ENCODE results near the gene PTPN4.

Gene PTPN4

GRCh38 chr2:119849838-119850565, 90.3 kb downstream of the PTPN4 start:
- in situ Hi-C loops (cut with MboI; ENCODE audit: low sequenced_read_pairs): no loop called here

GRCh38 chr2:119852214-119852613, 92.5 kb downstream of the PTPN4 start:
- in situ Hi-C loops (cut with MboI; ENCODE audit: low sequenced_read_pairs): no loop called here

GRCh38 chr2:119853777-119854399, 94.2 kb downstream of the PTPN4 start:
- in situ Hi-C loops (cut with MboI; ENCODE audit: low sequenced_read_pairs): no loop called here

DNA sequence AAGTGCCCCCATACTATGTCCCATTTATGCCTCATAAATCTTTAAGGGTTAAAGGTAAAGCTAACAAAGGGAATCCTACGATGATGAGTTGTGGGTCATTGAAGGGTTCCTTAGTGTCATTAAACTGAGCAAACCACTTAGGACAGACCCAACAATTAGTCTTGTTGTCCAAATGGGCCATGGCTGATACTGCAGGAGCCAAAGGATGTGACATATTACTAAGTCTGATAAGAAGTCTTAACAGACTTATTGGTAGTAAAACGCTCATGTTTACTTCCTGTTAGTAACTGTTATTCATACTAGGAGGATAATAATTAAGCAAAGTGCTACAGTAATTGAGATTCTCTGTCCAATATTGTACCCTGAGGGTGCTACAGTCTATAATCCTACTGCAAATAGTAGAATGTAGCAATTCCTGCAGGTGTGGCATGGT, 96.8 kb downstream of the PTPN4 start:
- in situ Hi-C loops (cut with MboI; ENCODE audit: low sequenced_read_pairs): no loop called here

GRCh38 chr2:119857742-119858141, 98.0 kb downstream of the PTPN4 start:
- in situ Hi-C loops (cut with MboI; ENCODE audit: low sequenced_read_pairs): no loop called here

GRCh38 chr2:119859528-119859927, 99.8 kb downstream of the PTPN4 start:
- in situ Hi-C loops (cut with MboI; ENCODE audit: low sequenced_read_pairs): no loop called here

DNA sequence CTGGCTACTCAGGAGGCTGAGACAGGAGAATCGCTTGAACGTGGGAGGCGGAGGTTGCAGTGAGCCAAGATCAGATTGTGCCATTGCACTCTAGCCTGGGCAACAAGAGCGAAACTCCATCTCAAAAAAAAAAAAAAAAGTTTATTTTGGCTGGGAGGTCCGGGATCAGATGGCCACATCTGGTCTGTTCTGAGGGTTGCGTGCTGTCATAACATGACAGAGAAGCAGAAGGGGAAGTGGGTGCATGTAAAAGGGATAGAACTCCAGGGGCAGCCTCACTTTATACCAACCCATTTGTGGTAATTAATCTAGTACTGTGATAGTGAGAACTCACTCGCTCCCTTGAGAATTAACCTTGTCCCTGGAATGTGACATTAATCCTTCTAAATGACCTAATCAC, 101.2 kb downstream of the PTPN4 start:
- in situ Hi-C loops (cut with MboI; ENCODE audit: low sequenced_read_pairs): no loop called here

DNA sequence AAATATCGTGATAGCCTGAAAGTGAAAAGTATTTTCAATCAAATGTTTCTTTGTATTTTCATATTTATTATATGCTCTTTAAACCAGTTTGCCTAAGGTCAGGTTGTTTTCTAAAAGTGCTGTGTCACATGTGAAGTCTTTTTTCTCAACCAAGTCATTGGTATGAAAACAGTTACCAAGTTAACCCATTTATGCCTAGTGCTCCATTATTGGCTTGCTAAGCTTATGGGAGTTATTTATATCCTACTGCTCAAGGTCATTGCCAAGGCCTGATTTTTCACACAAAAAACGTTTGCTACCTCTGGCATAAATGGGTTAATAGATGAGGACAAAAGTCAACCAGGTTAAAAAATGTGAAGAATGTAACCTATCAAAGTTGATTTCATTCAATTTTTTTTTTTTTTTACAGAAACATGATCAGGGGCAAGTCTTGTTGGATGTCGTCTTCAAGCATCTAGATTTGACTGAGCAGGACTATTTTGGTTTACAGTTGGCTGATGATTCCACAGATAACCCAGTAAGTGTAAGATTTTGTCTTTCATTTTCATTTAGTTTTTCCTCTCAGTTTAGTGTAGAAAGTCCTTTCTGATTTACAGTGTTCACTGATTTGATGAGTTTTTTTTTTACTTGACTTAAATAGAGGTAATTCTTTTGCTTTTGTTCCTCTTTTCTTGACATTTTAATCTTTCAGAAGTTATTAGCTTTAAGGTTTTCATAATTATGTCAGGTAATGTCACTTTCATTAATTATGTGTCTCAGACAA, 102.6 kb downstream of the PTPN4 start:
- in situ Hi-C loops (cut with MboI; ENCODE audit: low sequenced_read_pairs): no loop called here

GRCh38 chr2:119864318-119864717, 104.6 kb downstream of the PTPN4 start:
- in situ Hi-C loops (cut with MboI; ENCODE audit: low sequenced_read_pairs): no loop called here

DNA sequence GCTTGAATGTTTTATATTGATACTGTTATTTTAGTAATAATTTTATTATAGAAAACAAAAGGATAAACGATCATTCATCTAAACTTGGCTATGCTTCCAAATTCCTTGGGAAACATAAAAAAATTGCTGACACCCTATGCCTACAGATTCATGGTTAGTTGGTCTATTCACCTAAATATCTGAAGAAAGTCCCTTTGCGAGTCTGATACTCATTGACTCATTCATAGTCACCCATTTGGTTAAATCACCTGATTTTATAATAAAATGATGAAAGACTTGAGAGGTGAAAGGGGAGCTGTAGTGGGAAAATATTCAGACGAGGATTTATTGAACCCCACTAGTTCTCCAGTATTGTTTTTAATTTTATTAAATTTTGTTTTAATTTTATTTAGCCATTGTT, 112.0 kb downstream of the PTPN4 start:
- in situ Hi-C loops (cut with MboI; ENCODE audit: low sequenced_read_pairs): no loop called here

DNA sequence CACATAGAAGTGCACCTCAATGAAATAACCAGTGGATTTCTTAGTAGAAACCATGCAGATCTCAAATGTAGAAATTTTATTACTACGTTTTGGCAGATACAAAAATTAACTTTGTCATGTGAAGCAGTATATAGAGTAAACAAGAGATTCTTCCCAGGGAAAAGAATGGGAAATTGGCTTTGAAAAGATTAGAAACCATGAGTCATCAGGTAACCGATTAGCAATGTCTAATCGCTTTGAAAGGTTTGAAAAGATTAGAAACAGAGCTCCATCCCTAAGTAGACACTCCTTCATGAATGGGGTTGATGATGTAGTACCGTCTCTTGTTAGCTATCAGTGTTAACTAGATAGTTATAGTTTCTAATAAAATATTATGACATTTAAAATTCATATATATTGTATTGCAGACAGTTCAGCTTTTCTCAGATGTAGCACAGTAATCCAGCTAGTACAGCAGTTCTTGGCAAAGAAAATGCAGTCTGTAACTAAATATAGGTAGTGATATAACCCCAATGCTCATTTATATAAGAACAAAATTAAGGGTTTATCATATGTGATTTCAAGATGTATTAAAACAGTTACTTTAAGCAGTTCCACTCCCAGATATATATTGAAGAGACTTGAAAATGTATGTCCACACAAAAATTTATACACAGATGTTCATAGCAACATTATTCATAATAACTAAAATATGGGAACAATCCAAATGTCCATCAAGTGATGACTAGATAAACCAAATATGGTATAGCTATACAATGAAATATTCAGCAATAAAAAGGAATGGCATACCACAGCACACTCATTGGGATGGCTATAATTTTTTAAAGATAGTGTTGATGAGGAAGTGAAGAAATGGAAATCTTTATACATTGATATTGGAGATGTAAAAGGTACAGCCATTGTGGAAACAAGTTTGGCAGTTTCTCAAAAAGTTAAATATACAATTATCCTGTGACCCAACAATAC, 113.9 kb downstream of the PTPN4 start:
- in situ Hi-C loops (cut with MboI; ENCODE audit: low sequenced_read_pairs): no loop called here

- in situ Hi-C loops (cut with MboI; ENCODE audit: low sequenced_read_pairs): no loop called here
Measured at GRCh38 chr2:119879502-119879901, 119.8 kb downstream of the PTPN4 start.

DNA sequence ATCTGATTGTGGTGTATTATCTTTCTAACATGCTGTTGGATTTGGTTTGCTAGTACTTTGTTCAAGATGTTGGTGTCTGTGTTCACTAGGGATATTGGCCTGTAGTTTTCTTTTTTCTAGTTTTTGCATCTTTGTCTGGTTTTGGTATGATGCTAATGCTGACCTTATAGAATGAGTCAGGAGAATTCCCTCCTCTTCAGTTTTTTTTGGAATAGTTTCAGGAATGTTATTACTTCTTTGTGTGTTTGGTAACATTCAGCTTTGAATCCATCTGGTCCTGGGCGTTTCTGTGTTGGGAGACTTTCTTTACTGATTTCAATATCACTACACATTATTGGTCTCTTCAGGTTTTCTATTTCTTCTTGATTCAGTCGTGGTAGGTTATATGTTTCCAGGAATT, 129.0 kb downstream of the PTPN4 start:
- in situ Hi-C loops (cut with MboI; ENCODE audit: low sequenced_read_pairs): no loop called here

DNA sequence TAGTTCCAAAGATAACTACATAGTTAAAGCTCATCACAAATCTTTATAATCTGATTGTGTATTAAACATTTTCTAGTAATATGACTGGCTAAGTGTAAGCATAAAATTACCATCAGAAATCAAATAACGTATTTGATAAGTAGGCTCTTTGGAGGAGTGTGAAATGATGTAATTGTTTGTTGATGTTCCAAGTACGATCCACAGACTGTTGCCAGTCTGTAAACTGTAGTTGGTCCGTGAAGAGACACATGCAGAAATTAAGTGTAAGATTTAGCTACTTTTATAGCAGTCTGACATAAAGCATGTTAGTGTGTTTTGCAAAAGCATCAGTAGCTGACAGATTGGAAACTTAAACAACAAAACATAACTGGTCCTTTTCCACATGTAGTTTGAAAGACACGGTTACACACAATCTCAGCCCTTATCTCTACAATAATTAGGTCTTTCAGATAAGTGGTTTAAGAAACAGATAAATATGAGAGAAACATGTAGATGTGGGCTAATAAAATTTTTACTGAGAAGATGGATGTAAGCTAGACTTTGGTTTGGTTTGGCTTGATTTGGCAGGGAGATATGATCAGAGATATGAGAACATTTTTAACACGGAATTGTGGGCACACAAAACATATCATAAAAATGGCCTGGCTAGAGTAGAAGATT, 138.1 kb downstream of the PTPN4 start:
- in situ Hi-C loops (cut with MboI; ENCODE audit: low sequenced_read_pairs): no loop called here

DNA sequence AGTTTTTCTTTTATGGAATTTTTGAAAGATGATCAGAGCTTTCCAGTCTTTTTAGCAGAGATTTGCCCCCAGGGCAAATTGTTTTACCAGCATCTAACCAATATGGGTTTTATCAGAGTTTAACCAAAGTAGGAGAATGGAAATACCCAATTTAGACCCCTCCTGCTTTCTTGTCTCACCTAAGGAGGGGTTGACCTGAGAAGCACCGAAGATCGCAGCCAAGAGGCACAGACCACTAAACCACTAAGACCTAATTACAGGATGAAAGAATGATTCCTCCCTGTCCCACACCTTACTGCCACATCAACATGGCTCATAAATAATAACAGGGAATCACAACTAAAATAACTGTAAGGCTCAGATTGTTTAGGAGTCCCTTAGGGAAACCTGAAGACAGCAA, 141.3 kb downstream of the PTPN4 start:
- in situ Hi-C loops (cut with MboI; ENCODE audit: low sequenced_read_pairs): no loop called here

DNA sequence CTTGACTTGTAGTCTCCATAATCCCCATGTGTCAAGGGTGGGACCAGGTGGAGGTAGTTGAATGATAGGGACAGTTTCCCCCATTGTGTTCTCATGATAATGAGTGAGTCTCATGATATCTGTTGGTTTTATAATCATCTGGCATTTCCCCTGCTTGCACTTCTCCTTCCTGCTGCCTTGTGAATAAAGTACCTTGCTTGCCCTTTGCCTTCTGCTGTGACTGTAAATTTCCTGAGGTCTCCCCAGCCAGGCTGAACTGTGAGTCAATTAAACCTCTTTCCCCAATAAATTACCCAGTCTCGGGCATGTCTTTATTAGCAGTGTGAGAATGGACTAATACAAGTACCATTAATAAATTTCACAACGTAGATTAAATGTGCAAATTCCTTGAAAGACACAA, 150.8 kb downstream of the PTPN4 start:
- in situ Hi-C loops (cut with MboI; ENCODE audit: low sequenced_read_pairs): no loop called here

GRCh38 chr2:119914266-119914665, 154.5 kb downstream of the PTPN4 start:
- in situ Hi-C loops (cut with MboI; ENCODE audit: low sequenced_read_pairs): no loop called here

GRCh38 chr2:119921825-119922224, 162.1 kb downstream of the PTPN4 start:
- in situ Hi-C loops (cut with MboI; ENCODE audit: low sequenced_read_pairs): no loop called here

DNA sequence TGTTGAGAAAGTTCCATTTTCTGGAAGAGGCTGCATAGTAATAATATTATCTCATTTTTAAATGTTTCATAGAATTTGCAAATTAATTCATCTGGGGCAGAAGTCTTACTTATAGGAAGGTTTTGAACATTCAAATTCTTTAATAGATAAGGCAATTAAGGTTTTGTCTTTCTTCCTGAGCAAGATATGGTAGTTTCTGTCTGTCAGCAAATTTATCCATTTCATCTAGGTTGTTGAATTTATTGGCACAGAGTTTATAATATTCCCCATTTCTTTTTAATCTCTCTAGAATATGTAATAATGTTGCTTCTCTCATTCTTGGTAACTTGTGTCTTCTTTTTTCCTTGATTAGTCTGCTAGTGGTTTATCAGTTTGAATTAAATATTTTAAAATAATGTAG, 163.0 kb downstream of the PTPN4 start:
- in situ Hi-C loops (cut with MboI; ENCODE audit: low sequenced_read_pairs): no loop called here

GRCh38 chr2:119929537-119929936, 169.8 kb downstream of the PTPN4 start:
- in situ Hi-C loops (cut with MboI; ENCODE audit: low sequenced_read_pairs): no loop called here

All from HL-60/S4 treated with retinoic acid at 250 ng/mL for 4 days and 3 days (cell line).